22Rv1 (cell line): ENCODE results near the gene MRGPRX2.

Experiments used
- H3K27ac ChIP-seq: fragments of 450-650 bp; 2 replicates; pipeline ENCODE4 v1.5.1; 2017
- CTCF ChIP-seq: fragments of 450-650 bp; IDR thresholded peaks from 2 replicates; pipeline ENCODE4 v1.5.1; 2017; ENCODE audit warnings: mild to moderate bottlenecking
- ZFX ChIP-seq: fragments of 450-650 bp; IDR thresholded peaks from 2 replicates; pipeline ENCODE4 v1.6.1; 2017; ENCODE audit warnings: antibody characterized with exemption, borderline replicate concordance

MRGPRX2 gene

GRCh38 chr11:19055905-19056304, 4.6 kb downstream of the MRGPRX2 start:
- H3K27ac ChIP-seq: no peak overlapping the region
- TF ChIP-seq ZFX: no peak
- TF ChIP-seq CTCF: no peak

GRCh38 chr11:19055016-19055415, 5.5 kb downstream of the MRGPRX2 start:
- TF ChIP-seq CTCF (no peak), ZFX (no peak)
- H3K27ac ChIP-seq: no peak overlapping the region

GRCh38 chr11:19053909-19054308, 6.6 kb downstream of the MRGPRX2 start:
- no peak overlapping the region for H3K27ac ChIP-seq
- TF ChIP-seq ZFX (no peak), CTCF (no peak)

- TF ChIP-seq ZFX (no peak), CTCF (no peak)
- H3K27ac ChIP-seq: no peak overlapping the region
Measured at GRCh38 chr11:19050281-19050680, 10.2 kb downstream of the MRGPRX2 start.

GRCh38 chr11:19049351-19049750, 11.2 kb downstream of the MRGPRX2 start:
- TF ChIP-seq ZFX (no peak), CTCF (no peak)
- H3K27ac ChIP-seq: no peak overlapping the region

- no peak overlapping the region for H3K27ac ChIP-seq
- TF ChIP-seq ZFX (no peak), CTCF (no peak)
Measured at GRCh38 chr11:19040051-19040450, 20.5 kb downstream of the MRGPRX2 start.

- TF ChIP-seq CTCF: no peak
- TF ChIP-seq ZFX: no peak
- no peak overlapping the region for H3K27ac ChIP-seq
Measured at GRCh38 chr11:19039409-19039808, 21.1 kb downstream of the MRGPRX2 start.
